Measurements from ENCODE around the gene EBPL. TPM values are rescaled to one million over a fixed set of nuclear protein-coding genes. Genes with fewer than 3 reads are reported as not detected.

The EBPL gene
- total RNA-seq, 2 donors from 2014 or later = 50.0 to 77.6 TPM

- Histone ChIP-seq H3K4me3 (no peak overlapping the region), H3K9me3 (no peaks in the 10 kb centered on the region), H3K27ac (no peak overlapping the region), H3K9ac (ENCODE audit: low read depth in 2 of 2, low read length in 2 of 2) (no peak overlapping the region), H3K36me3 (no peaks in the 10 kb centered on the region), H3K27me3 (no peaks in the 10 kb centered on the region), H3K4me1 (no peaks in the 10 kb centered on the region)
- intact Hi-C loops (cut with DNase I) = no loop called here
- no peak for DNase-seq
- TF ChIP-seq CTCF (IDR thresholded peaks at IDR 0.05) = no peak
Observed at GRCh38 chr13:49632156-49632555, 59.1 kb downstream of the EBPL start.

GRCh38 chr13:49630580-49630979, 60.7 kb downstream of the EBPL start:
- Histone ChIP-seq H3K9me3 (no peaks in the 10 kb centered on the region), H3K4me1 (peaks cover 3% of the 10 kb centered on the region), H3K9ac (ENCODE audit: low read depth in 2 of 2, low read length in 2 of 2) (no peak overlapping the region), H3K36me3 (no peaks in the 10 kb centered on the region), H3K27me3 (no peaks in the 10 kb centered on the region), H3K27ac (no peak overlapping the region), H3K4me3 (no peak overlapping the region)
- no peak for DNase-seq
- no peak for TF ChIP-seq CTCF (IDR thresholded peaks at IDR 0.05)
- intact Hi-C loops (cut with DNase I) = no loop called here

GRCh38 chr13:49629947-49630346, 61.3 kb downstream of the EBPL start:
- no peak overlapping the region for H3K4me3 ChIP-seq
- H3K9me3 ChIP-seq = no peaks in the 10 kb centered on the region
- no peak overlapping the region for H3K27ac ChIP-seq
- TF ChIP-seq CTCF (IDR thresholded peaks at IDR 0.05) = no peak
- DNase-seq = no peak
- H3K36me3 ChIP-seq = no peaks in the 10 kb centered on the region
- no peaks in the 10 kb centered on the region for H3K27me3 ChIP-seq
- H3K9ac ChIP-seq (ENCODE audit: low read depth in 2 of 2, low read length in 2 of 2) = no peak overlapping the region
- intact Hi-C loops (cut with DNase I) = no loop called here
- H3K4me1 ChIP-seq = peaks cover 3% of the 10 kb centered on the region

- H3K4me1 ChIP-seq = peaks cover 3% of the 10 kb centered on the region
- H3K4me3 ChIP-seq = peak overlapping the region; percentile 19
- TF ChIP-seq CTCF (IDR thresholded peaks at IDR 0.05) = no peak
- no peak for DNase-seq
- H3K27ac ChIP-seq = no peak overlapping the region
- intact Hi-C loops (cut with DNase I) = no loop called here
- H3K9me3 ChIP-seq = no peaks in the 10 kb centered on the region
- no peaks in the 10 kb centered on the region for H3K27me3 ChIP-seq
- H3K9ac ChIP-seq (ENCODE audit: low read depth in 2 of 2, low read length in 2 of 2) = no peak overlapping the region
- H3K36me3 ChIP-seq = no peaks in the 10 kb centered on the region
Observed at GRCh38 chr13:49629196-49629938, 61.9 kb downstream of the EBPL start.

- Histone ChIP-seq H3K9ac (ENCODE audit: low read depth in 2 of 2, low read length in 2 of 2) (peak within 1 kb of the TSS; percentile 36 to 41), H3K4me1 (peaks cover 3% of the 10 kb centered on the region), H3K27ac (no peak within 1 kb of the TSS), H3K36me3 (no peaks in the 10 kb centered on the region), H3K4me3 (peak within 1 kb of the TSS; percentile 19), H3K9me3 (no peaks in the 10 kb centered on the region), H3K27me3 (no peaks in the 10 kb centered on the region)
- DNase-seq = peak; percentile 79
- TF ChIP-seq CTCF (IDR thresholded peaks at IDR 0.05) = no peak
- intact Hi-C loops (cut with DNase I) = no loop called here
Observed at GRCh38 chr13:49627831-49628652, 63.2 kb downstream of the EBPL start, which contains the start of gene ARL11. Gene ARL11 (plus strand): TSS chr13:49628507. CDS start chr13:49630448, 1,941 bp downstream.

Data from colonic mucosa (tissue), 4 donors.